GM12878 (cell line): ENCODE measurements around the gene OR6K3. TPM values are rescaled to one million over a fixed set of nuclear protein-coding genes. Genes with fewer than 3 reads are reported as not detected.

Experiments used
- ATAC-seq: fragments of 200-7000 bp; cut with Tn5 transposase; 3 replicates; pipeline ENCODE4 v1.9.1; 2020; ENCODE audit warnings: mild to moderate bottlenecking, moderate library complexity
- Bru-seq: library from RNA; stranded (reverse); fragments of 400-500 nt; gene quantifications from one replicate; lab custom pipeline; 2021; lab: Mats Ljungman, UMichigan
- BruChase-seq, 2 experiments: library from RNA; stranded (reverse); fragments of 400-500 nt; gene quantifications; one replicate each; lab custom pipeline; 2021; lab: Mats Ljungman, UMichigan
- BruUV-seq: library from RNA; stranded (reverse); fragments of 400-500 nt; replicated peaks from 2 replicates; lab custom pipeline; 2021; lab: Mats Ljungman, UMichigan
- CTCF ChIA-PET: fragments of 300-600 bp; sonication (Branson Sonifier 250); formaldehyde crosslinking; extraction: SDS; loops from one replicate; lab custom pipeline; 2021; ENCODE audit warnings: inconsistent platforms; lab: Yijun Ruan, JAX
- POLR2A ChIA-PET: fragments of 350-600 bp; formaldehyde crosslinking; extraction: SDS; loops from one replicate; lab custom pipeline; 2021; ENCODE audit warnings: inconsistent platforms; lab: Charles Lee
- RAD21 ChIA-PET: fragments of 300-600 bp; sonication (Branson Sonifier 250); formaldehyde crosslinking; loops from one replicate; lab custom pipeline; 2023; ENCODE audit warnings: antibody characterized with exemption; ENCODE audit not compliant: unreplicated experiment; lab: Charles Lee
- SMC1A ChIA-PET: fragments of 300-600 bp; sonication (Branson Sonifier 250); formaldehyde crosslinking; loops from one replicate; lab custom pipeline; 2023; ENCODE audit not compliant: unreplicated experiment, uncharacterized antibody; lab: Charles Lee
- DNase-seq: peaks from one replicate; pipeline ENCODE4 v3.0.0-alpha.2; 2011; ENCODE audit warnings: low read depth, low spot score
- FAIRE-seq: peaks from 3 replicates; lab custom pipeline; 2011; peaks lifted over from hg19 to GRCh38; lab: Jason Lieb, UNC
- H2AFZ ChIP-seq: 2 replicates; pipeline ENCODE4 v1.6.0; 2011; ENCODE audit warnings: low read depth, low read length, control low read depth; ENCODE audit not compliant: control insufficient read depth
- H3K27ac ChIP-seq: 2 replicates; pipeline ENCODE4 v1.5.1; 2011; ENCODE audit warnings: control low read depth; ENCODE audit not compliant: control insufficient read depth, insufficient read depth
- H3K27me3 ChIP-seq, 2 experiments: replicated peaks in 1 of 2; 2 replicates each; pipeline versions ENCODE4 v1.6.0 to v1.6.1; 2011; ENCODE audit warnings: low read length in 1 of 2; ENCODE audit not compliant: control insufficient read depth in 2 of 2, insufficient read depth in 2 of 2
- H3K36me3 ChIP-seq, 2 experiments: 2 replicates each; pipeline ENCODE4 v1.5.1; 2011; ENCODE audit warnings: low read length in 1 of 2; ENCODE audit not compliant: control insufficient read depth in 2 of 2, insufficient read depth in 2 of 2
- H3K4me1 ChIP-seq: 2 replicates; pipeline ENCODE4 v1.6.1; 2011; ENCODE audit warnings: mild to moderate bottlenecking, low read length, moderate library complexity, mixed read lengths; ENCODE audit not compliant: control insufficient read depth, insufficient read depth
- H3K4me2 ChIP-seq: 2 replicates; pipeline ENCODE4 v1.6.0; 2011; ENCODE audit warnings: control low read depth; ENCODE audit not compliant: control insufficient read depth, insufficient read depth
- H3K4me3 ChIP-seq: fragments of 200-600 bp; sonication (generic); 2 replicates; pipeline ENCODE4 v1.5.1; 2016
- H3K79me2 ChIP-seq: 2 replicates; pipeline ENCODE4 v1.6.0; 2011; ENCODE audit warnings: low read length; ENCODE audit not compliant: control insufficient read depth, insufficient read depth
- H3K9ac ChIP-seq: 2 replicates; pipeline ENCODE4 v1.8.0; 2011; ENCODE audit warnings: low read length, control low read depth, mixed read lengths; ENCODE audit not compliant: control insufficient read depth, insufficient read depth
- H3K9me3 ChIP-seq: replicated peaks from 3 replicates; pipeline ENCODE4 v1.5.1; 2011; ENCODE audit warnings: mild to moderate bottlenecking, low read length; ENCODE audit not compliant: control insufficient read depth, insufficient read depth
- H4K20me1 ChIP-seq: 2 replicates; pipeline ENCODE4 v1.6.0; 2011; ENCODE audit not compliant: control insufficient read depth, insufficient read depth
- BACH1 ChIP-seq: fragments of 450-650 bp; IDR thresholded peaks from 2 replicates; pipeline ENCODE4 v1.6.1; 2017; ENCODE audit warnings: mild to moderate bottlenecking, borderline replicate concordance
- CHD2 ChIP-seq: IDR thresholded peaks from 2 replicates; pipeline ENCODE4 v1.6.1; 2011; ENCODE audit warnings: low read depth, low read length, improper control_type of control experiment, borderline replicate concordance
- FOXM1 ChIP-seq: IDR thresholded peaks from 2 replicates; pipeline ENCODE4 v1.6.1; 2012; ENCODE audit warnings: low read depth, mild to moderate bottlenecking, inconsistent platforms, low read length, moderate library complexity
- MEF2A ChIP-seq: IDR thresholded peaks from 2 replicates; pipeline ENCODE4 v1.6.1; 2011; ENCODE audit warnings: low read depth, mild to moderate bottlenecking, low read length, moderate library complexity; ENCODE audit not compliant: insufficient read depth
- NBN ChIP-seq: fragments of 450-650 bp; IDR thresholded peaks from 2 replicates; pipeline ENCODE4 v1.6.1; 2016
- POU2F2 ChIP-seq: IDR thresholded peaks from 3 replicates; pipeline ENCODE4 v1.6.1; 2011; ENCODE audit warnings: low read depth, mild to moderate bottlenecking, low read length, borderline replicate concordance
- TCF3 ChIP-seq: IDR thresholded peaks from 2 replicates; pipeline ENCODE4 v1.6.1; 2012; ENCODE audit warnings: low read depth, mild to moderate bottlenecking, low read length, borderline replicate concordance; ENCODE audit not compliant: insufficient read depth
- WGBS: methylation state at CpG from one replicate; pipeline ENCODE4 v1.1.6; 2016; ENCODE audit warnings: low lambda C conversion rate; ENCODE audit not compliant: insufficient replicate concordance, insufficient coverage; ENCODE audit errors: missing lambda C conversion rate; 5-methylcytosine and 5-hydroxymethylcytosine counted together
- in situ Hi-C: fragments of 300-500 bp; cut with MboI; formaldehyde crosslinking; loops from 9 replicates; pipeline ENCODE4 v1.14.3; 2018; ENCODE audit warnings: mixed read lengths
- intact Hi-C: fragments of 100-400 bp; cut with micrococcal nuclease; formaldehyde crosslinking; loops from one replicate; pipeline ENCODE4 v1.14.2; 2022; ENCODE audit not compliant: unreplicated experiment
- long read RNA-seq, 2 experiments: library from polyadenylated mRNA; unstranded; transcript quantifications; one replicate each; pipeline ENCODE4 v2.0.0, GENCODE V29; 2019 to 2020
- polyA minus RNA-seq, 3 experiments: library from RNA; depleted of rRNA, polyadenylated mRNA; stranded (reverse); fragments of >200 nt; gene quantifications; 2 replicates each; pipeline ENCODE4 v1.2.3, GENCODE V29; 2011
- polyA plus RNA-seq, 11 experiments: library from polyadenylated mRNA; depleted of rRNA in 4 of 11; unstranded in 6 of 11; stranded (reverse) in 5 of 11; fragments of >200 nt; fragmentation: Nextera tagmentation in 4 of 11; fragmentation: Illumina TruSeq in 1 of 11; extraction: Ambion mirVana in 4 of 11; extraction: Trizol in 1 of 11; gene quantifications; 1 replicate in 1 of 11; 2 replicates in 10 of 11; pipeline versions ENCODE4 v1.2.1 to v1.2.3, GENCODE V29; 2011 to 2016; ENCODE audit warnings: inconsistent platforms in 2 of 11, missing spikeins in 2 of 11, low read depth in 1 of 11
- total RNA-seq, 4 experiments: library from RNA; depleted of rRNA in 3 of 4; stranded (reverse); fragments of >200 nt in 3 of 4; fragmentation: Illumina TruSeq in 1 of 4; extraction: Trizol in 1 of 4; gene quantifications; 2 replicates each; pipeline versions ENCODE4 v1.2.1 to v1.2.3, GENCODE V29; 2013 to 2021
- TF ChIP-seq, protein P1 (sequence below): fragments of 450-650 bp; IDR thresholded peaks from 2 replicates; pipeline ENCODE4 v1.6.1; 2018; ENCODE audit warnings: mild to moderate bottlenecking, low read depth, moderate library complexity; ENCODE audit not compliant: partially characterized antibody
- TF ChIP-seq, protein P2 (sequence below): fragments of 450-650 bp; IDR thresholded peaks from 2 replicates; pipeline ENCODE4 v1.6.1; 2016; ENCODE audit warnings: mild to moderate bottlenecking
- TF ChIP-seq, protein P3 (sequence below): IDR thresholded peaks from 2 replicates; pipeline ENCODE4 v1.6.1; 2012; ENCODE audit warnings: mild to moderate bottlenecking, low read depth, low read length

The OR6K3 gene, protein sequence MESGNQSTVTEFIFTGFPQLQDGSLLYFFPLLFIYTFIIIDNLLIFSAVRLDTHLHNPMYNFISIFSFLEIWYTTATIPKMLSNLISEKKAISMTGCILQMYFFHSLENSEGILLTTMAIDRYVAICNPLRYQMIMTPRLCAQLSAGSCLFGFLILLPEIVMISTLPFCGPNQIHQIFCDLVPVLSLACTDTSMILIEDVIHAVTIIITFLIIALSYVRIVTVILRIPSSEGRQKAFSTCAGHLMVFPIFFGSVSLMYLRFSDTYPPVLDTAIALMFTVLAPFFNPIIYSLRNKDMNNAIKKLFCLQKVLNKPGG
- not detected in 2 replicates for total RNA-seq (2013; cell fraction: nucleolus; rRNA removed)
- total RNA-seq (2014; rRNA removed) (not detected in 2 replicates), total RNA-seq (2014; rRNA removed; fragmentation: Illumina TruSeq; extraction: Trizol) (not detected in 2 replicates), total RNA-seq (2021) (not detected in 2 replicates), polyA plus RNA-seq (2011; rRNA removed) (not detected in 2 replicates), polyA plus RNA-seq (2014; fragmentation: Illumina TruSeq; extraction: Trizol) (not detected in 2 replicates), polyA plus RNA-seq (2014; fragmentation: Nextera tagmentation; extraction: Ambion mirVana) (not detected), polyA plus RNA-seq (2014; rRNA removed) (not detected in 2 replicates), polyA plus RNA-seq (2016; fragmentation: Nextera tagmentation; extraction: Ambion mirVana) (not detected), polyA minus RNA-seq (2011; rRNA and poly(A)+ RNA removed) (not detected in 2 replicates), Bru-seq, nascent RNA (not detected), BruChase-seq, experiment 1, labeled RNA remaining after a 6-hour chase (percentile 21 among the genes with signal in this experiment), BruChase-seq, experiment 2, labeled RNA remaining after a 2-hour chase (percentile 13 among the genes with signal in this experiment)
- not detected for polyA plus RNA-seq (2011; ENCODE audit: low read depth)
- polyA plus RNA-seq (2011; cell fraction: cytosol; rRNA removed), result not detected in 2 replicates
- not detected in 2 replicates for polyA plus RNA-seq (2011; cell fraction: nucleus; rRNA removed)
- not detected in 2 replicates for polyA plus RNA-seq (2012)
- not detected in 2 replicates for polyA minus RNA-seq (2011; cell fraction: cytosol; rRNA and poly(A)+ RNA removed)
- polyA minus RNA-seq (2011; cell fraction: nucleus; rRNA and poly(A)+ RNA removed), result not detected in 2 replicates
- long read RNA-seq, experiment 1, result 0 reads
- long read RNA-seq, experiment 2, result 0 reads

DNA sequence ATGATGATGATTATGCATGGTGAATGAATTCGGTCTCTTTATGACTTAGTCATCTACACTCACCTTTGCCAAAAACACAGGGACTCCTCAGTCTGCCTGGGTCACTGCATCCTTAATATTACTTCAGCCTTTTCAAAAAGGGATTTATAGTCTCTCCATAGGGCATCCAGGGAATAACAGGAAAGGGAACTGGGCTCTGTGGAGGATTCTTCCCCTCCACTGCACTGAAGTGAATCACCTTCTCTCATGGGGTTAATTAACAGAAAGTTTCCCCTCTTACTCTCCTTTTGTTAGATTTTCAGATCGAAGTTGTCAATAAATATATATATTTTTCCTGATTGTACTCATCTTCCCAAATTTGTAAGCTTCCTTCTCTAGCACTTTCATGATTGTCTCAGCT is at the start of gene OR6K3:
TSS of gene OR6K3 (minus strand) at position 101 of the 400 bp plus-strand sequence. CDS start 2,605 bp downstream, outside the sequence.
- Histone ChIP-seq H2AFZ (no peak within 1 kb of the TSS), H3K27me3 (no peaks in the 10 kb centered on the region), H3K9ac (no peak within 1 kb of the TSS), H3K27ac (no peak within 1 kb of the TSS), H4K20me1 (no peaks in the 10 kb centered on the region), H3K79me2 (no peaks in the 10 kb centered on the region), H3K9me3 (no peaks in the 10 kb centered on the region), H3K4me2 (no peak within 1 kb of the TSS), H3K4me1 (no peaks in the 10 kb centered on the region), H3K36me3 (no peaks in the 10 kb centered on the region), H3K4me3 (no peak within 1 kb of the TSS)
- no peak for DNase-seq
- intact Hi-C loops, result no loop called here
- ChIA-PET SMC1A (no interaction called here), CTCF (interaction anchor here (1.1 kb wide), 1 partner anchor 391 kb away, joined by 3 read pairs; no protein-coding TSS in a partner anchor), RAD21 (no interaction called here), POLR2A (no interaction called here)
- ATAC-seq, result no peak
- 47% methylated on average over 2 of the region's 2 CpGs for WGBS
- in situ Hi-C loops, result no loop called here
- FAIRE-seq, result no peak
- BruUV-seq, result no TSS peak
- TF ChIP-seq BACH1, result no peak
- no peak for TF ChIP-seq POU2F2
- no peak for TF ChIP-seq FOXM1
- TF ChIP-seq NBN, result no peak
- TF ChIP-seq CHD2, result no peak
- TF ChIP-seq, protein P1, sequence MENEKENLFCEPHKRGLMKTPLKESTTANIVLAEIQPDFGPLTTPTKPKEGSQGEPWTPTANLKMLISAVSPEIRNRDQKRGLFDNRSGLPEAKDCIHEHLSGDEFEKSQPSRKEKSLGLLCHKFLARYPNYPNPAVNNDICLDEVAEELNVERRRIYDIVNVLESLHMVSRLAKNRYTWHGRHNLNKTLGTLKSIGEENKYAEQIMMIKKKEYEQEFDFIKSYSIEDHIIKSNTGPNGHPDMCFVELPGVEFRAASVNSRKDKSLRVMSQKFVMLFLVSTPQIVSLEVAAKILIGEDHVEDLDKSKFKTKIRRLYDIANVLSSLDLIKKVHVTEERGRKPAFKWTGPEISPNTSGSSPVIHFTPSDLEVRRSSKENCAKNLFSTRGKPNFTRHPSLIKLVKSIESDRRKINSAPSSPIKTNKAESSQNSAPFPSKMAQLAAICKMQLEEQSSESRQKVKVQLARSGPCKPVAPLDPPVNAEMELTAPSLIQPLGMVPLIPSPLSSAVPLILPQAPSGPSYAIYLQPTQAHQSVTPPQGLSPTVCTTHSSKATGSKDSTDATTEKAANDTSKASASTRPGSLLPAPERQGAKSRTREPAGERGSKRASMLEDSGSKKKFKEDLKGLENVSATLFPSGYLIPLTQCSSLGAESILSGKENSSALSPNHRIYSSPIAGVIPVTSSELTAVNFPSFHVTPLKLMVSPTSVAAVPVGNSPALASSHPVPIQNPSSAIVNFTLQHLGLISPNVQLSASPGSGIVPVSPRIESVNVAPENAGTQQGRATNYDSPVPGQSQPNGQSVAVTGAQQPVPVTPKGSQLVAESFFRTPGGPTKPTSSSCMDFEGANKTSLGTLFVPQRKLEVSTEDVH, result no peak
- no peak for TF ChIP-seq TCF3
- no peak for TF ChIP-seq MEF2A
- TF ChIP-seq, protein P2, sequence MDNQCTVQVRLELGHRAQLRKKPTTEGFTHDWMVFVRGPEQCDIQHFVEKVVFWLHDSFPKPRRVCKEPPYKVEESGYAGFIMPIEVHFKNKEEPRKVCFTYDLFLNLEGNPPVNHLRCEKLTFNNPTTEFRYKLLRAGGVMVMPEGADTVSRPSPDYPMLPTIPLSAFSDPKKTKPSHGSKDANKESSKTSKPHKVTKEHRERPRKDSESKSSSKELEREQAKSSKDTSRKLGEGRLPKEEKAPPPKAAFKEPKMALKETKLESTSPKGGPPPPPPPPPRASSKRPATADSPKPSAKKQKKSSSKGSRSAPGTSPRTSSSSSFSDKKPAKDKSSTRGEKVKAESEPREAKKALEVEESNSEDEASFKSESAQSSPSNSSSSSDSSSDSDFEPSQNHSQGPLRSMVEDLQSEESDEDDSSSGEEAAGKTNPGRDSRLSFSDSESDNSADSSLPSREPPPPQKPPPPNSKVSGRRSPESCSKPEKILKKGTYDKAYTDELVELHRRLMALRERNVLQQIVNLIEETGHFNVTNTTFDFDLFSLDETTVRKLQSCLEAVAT, result no peak
- TF ChIP-seq, protein P3, sequence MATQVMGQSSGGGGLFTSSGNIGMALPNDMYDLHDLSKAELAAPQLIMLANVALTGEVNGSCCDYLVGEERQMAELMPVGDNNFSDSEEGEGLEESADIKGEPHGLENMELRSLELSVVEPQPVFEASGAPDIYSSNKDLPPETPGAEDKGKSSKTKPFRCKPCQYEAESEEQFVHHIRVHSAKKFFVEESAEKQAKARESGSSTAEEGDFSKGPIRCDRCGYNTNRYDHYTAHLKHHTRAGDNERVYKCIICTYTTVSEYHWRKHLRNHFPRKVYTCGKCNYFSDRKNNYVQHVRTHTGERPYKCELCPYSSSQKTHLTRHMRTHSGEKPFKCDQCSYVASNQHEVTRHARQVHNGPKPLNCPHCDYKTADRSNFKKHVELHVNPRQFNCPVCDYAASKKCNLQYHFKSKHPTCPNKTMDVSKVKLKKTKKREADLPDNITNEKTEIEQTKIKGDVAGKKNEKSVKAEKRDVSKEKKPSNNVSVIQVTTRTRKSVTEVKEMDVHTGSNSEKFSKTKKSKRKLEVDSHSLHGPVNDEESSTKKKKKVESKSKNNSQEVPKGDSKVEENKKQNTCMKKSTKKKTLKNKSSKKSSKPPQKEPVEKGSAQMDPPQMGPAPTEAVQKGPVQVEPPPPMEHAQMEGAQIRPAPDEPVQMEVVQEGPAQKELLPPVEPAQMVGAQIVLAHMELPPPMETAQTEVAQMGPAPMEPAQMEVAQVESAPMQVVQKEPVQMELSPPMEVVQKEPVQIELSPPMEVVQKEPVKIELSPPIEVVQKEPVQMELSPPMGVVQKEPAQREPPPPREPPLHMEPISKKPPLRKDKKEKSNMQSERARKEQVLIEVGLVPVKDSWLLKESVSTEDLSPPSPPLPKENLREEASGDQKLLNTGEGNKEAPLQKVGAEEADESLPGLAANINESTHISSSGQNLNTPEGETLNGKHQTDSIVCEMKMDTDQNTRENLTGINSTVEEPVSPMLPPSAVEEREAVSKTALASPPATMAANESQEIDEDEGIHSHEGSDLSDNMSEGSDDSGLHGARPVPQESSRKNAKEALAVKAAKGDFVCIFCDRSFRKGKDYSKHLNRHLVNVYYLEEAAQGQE, result no peak
